Loucy (cell line): Measurements from ENCODE around the gene GABBR2.

Source experiments
- H2AFZ ChIP-seq: fragments of 200-600 bp; sonication (generic); 2 replicates; pipeline ENCODE4 v1.6.0; 2016; ENCODE audit warnings: antibody characterized with exemption, mild to moderate bottlenecking, low read length, moderate library complexity
- H3F3A ChIP-seq: fragments of 200-600 bp; 2 replicates; pipeline ENCODE4 v1.6.0; 2016; ENCODE audit warnings: antibody characterized with exemption, low read depth, mild to moderate bottlenecking
- H3K27me3 ChIP-seq: fragments of 200-600 bp; sonication (generic); 2 replicates; pipeline ENCODE4 v1.6.1; 2014; ENCODE audit warnings: low read length, mild to moderate bottlenecking; ENCODE audit not compliant: insufficient read depth, poor library complexity, severe bottlenecking
- H3K36me3 ChIP-seq: fragments of 200-600 bp; sonication (generic); 2 replicates; pipeline ENCODE4 v1.6.1; 2016; ENCODE audit warnings: low read length; ENCODE audit not compliant: insufficient read depth
- H3K4me1 ChIP-seq: fragments of 200-600 bp; sonication (generic); 2 replicates; pipeline ENCODE4 v1.5.1; 2014; ENCODE audit warnings: low read length, mild to moderate bottlenecking; ENCODE audit not compliant: insufficient read depth, poor library complexity, severe bottlenecking
- H3K4me2 ChIP-seq: fragments of 200-600 bp; sonication (generic); 2 replicates; pipeline ENCODE4 v1.6.0; 2014; ENCODE audit warnings: antibody characterized with exemption, low read length, low read depth, mild to moderate bottlenecking; ENCODE audit not compliant: poor library complexity, severe bottlenecking
- H3K4me3 ChIP-seq: fragments of 200-600 bp; sonication (generic); 2 replicates; pipeline ENCODE4 v1.5.1; 2014; ENCODE audit warnings: low read length, mild to moderate bottlenecking, mixed read lengths; ENCODE audit not compliant: poor library complexity, severe bottlenecking
- H3K79me2 ChIP-seq: fragments of 200-600 bp; sonication (generic); 2 replicates; pipeline ENCODE4 v1.6.1; 2014; ENCODE audit warnings: low read length; ENCODE audit not compliant: insufficient read depth
- H3K9ac ChIP-seq: fragments of 200-600 bp; sonication (generic); 2 replicates; pipeline ENCODE4 v1.6.0; 2014; ENCODE audit warnings: mild to moderate bottlenecking, low read depth, low read length, moderate library complexity; ENCODE audit not compliant: poor library complexity, severe bottlenecking
- H3K9me2 ChIP-seq: fragments of 200-600 bp; sonication (generic); replicated peaks from 2 replicates; pipeline ENCODE4 v1.6.1; 2016; ENCODE audit warnings: low read depth, low read length, mixed read lengths
- H3K9me3 ChIP-seq: fragments of 200-600 bp; sonication (generic); 2 replicates; pipeline ENCODE4 v1.6.1; 2014; ENCODE audit warnings: mild to moderate bottlenecking, antibody characterized with exemption, low read length, low read depth; ENCODE audit not compliant: insufficient read depth
- H4K20me1 ChIP-seq: fragments of 200-600 bp; sonication (generic); 2 replicates; pipeline ENCODE4 v1.6.0; 2014; ENCODE audit warnings: antibody characterized with exemption, low read length, mild to moderate bottlenecking; ENCODE audit not compliant: insufficient read depth, poor library complexity, severe bottlenecking
- CTCF ChIP-seq: fragments of 200-600 bp; sonication (generic); conservative IDR thresholded peaks from 2 replicates; pipeline ENCODE4 v1.5.1; 2014; ENCODE audit warnings: mild to moderate bottlenecking, antibody characterized with exemption, low read length
- EZH2phosphoT487 ChIP-seq: fragments of 200-600 bp; IDR thresholded peaks from 2 replicates; pipeline ENCODE4 v1.6.1; 2018; ENCODE audit warnings: antibody characterized with exemption, mild to moderate bottlenecking, moderate library complexity, borderline replicate concordance

Gene GABBR2

GRCh38 chr9:98701576-98701975 lies 7.2 kb downstream of the GABBR2 start:
- Histone ChIP-seq H3K4me1 (no peaks in the 10 kb centered on the region), H2AFZ (no peak overlapping the region), H3K9me2 (no peaks in the 10 kb centered on the region), H3K36me3 (no peaks in the 10 kb centered on the region), H3K4me2 (no peak overlapping the region), H4K20me1 (no peaks in the 10 kb centered on the region), H3K27me3 (no peaks in the 10 kb centered on the region), H3F3A (no peaks in the 10 kb centered on the region), H3K9me3 (no peaks in the 10 kb centered on the region), H3K79me2 (no peaks in the 10 kb centered on the region), H3K9ac (no peak overlapping the region), H3K4me3 (no peak overlapping the region)
- TF ChIP-seq EZH2phosphoT487: no peak
- TF ChIP-seq CTCF: no peak

- H3K27me3 ChIP-seq: no peaks in the 10 kb centered on the region
- H3K9ac ChIP-seq: no peak overlapping the region
- no peaks in the 10 kb centered on the region for H3K36me3 ChIP-seq
- H3K4me1 ChIP-seq: no peaks in the 10 kb centered on the region
- H3F3A ChIP-seq: no peaks in the 10 kb centered on the region
- no peaks in the 10 kb centered on the region for H3K79me2 ChIP-seq
- no peaks in the 10 kb centered on the region for H3K9me2 ChIP-seq
- H2AFZ ChIP-seq: no peak overlapping the region
- no peak overlapping the region for H3K4me2 ChIP-seq
- no peak overlapping the region for H3K4me3 ChIP-seq
- no peak for TF ChIP-seq EZH2phosphoT487
- TF ChIP-seq CTCF: no peak
- no peaks in the 10 kb centered on the region for H3K9me3 ChIP-seq
- H4K20me1 ChIP-seq: no peaks in the 10 kb centered on the region
These were observed 7.9 kb downstream of the GABBR2 start for GRCh38 chr9:98700801-98701200.

GRCh38 chr9:98698856-98699255 lies 9.9 kb downstream of the GABBR2 start:
- Histone ChIP-seq H2AFZ (no peak overlapping the region), H3K4me3 (no peak overlapping the region), H3K9ac (no peak overlapping the region), H3K36me3 (no peaks in the 10 kb centered on the region), H3K79me2 (no peaks in the 10 kb centered on the region), H3K4me1 (no peaks in the 10 kb centered on the region), H3K4me2 (no peak overlapping the region), H3F3A (no peaks in the 10 kb centered on the region), H4K20me1 (no peaks in the 10 kb centered on the region), H3K27me3 (no peaks in the 10 kb centered on the region), H3K9me2 (no peaks in the 10 kb centered on the region), H3K9me3 (no peaks in the 10 kb centered on the region)
- TF ChIP-seq EZH2phosphoT487: no peak

GRCh38 chr9:98694943-98695342 lies 13.8 kb downstream of the GABBR2 start:
- no peak overlapping the region for H3K4me3 ChIP-seq
- no peaks in the 10 kb centered on the region for H3K27me3 ChIP-seq
- no peak overlapping the region for H3K4me2 ChIP-seq
- no peaks in the 10 kb centered on the region for H3K4me1 ChIP-seq
- TF ChIP-seq CTCF: no peak
- no peak for TF ChIP-seq EZH2phosphoT487
- H3K9ac ChIP-seq: no peak overlapping the region
- no peaks in the 10 kb centered on the region for H3K9me2 ChIP-seq
- no peaks in the 10 kb centered on the region for H3K79me2 ChIP-seq
- H3K36me3 ChIP-seq: no peaks in the 10 kb centered on the region
- no peaks in the 10 kb centered on the region for H3F3A ChIP-seq
- no peak overlapping the region for H2AFZ ChIP-seq
- H4K20me1 ChIP-seq: no peaks in the 10 kb centered on the region
- H3K9me3 ChIP-seq: no peaks in the 10 kb centered on the region
